Keratinocyte (primary cell): Measurements from ENCODE around the gene UNC5A. TPM values are rescaled to one million over a fixed set of nuclear protein-coding genes. Genes with fewer than 3 reads are reported as not detected.

Experiments used
- DNase-seq: peaks from one replicate; pipeline ENCODE4 v3.0.0-alpha.2; 2011; ENCODE audit warnings: low read depth, missing footprints, low spot score
- FAIRE-seq: peaks from 2 replicates; lab custom pipeline; 2011; peaks lifted over from hg19 to GRCh38; lab: Jason Lieb, UNC
- H2AFZ ChIP-seq: 2 replicates; pipeline ENCODE4 v1.6.0; 2012; ENCODE audit warnings: low read length, control low read depth, inconsistent platforms; ENCODE audit not compliant: control insufficient read depth
- H3K27ac ChIP-seq: 2 replicates; pipeline ENCODE4 v1.5.1; 2011; ENCODE audit warnings: low read length; ENCODE audit not compliant: control insufficient read depth, insufficient read depth
- H3K27me3 ChIP-seq: 3 replicates; pipeline ENCODE4 v1.6.0; 2011; ENCODE audit warnings: low read length; ENCODE audit not compliant: control insufficient read depth, insufficient read depth; ENCODE audit errors: extremely low read depth
- H3K36me3 ChIP-seq, 2 experiments: 2 replicates in 1 of 2; 3 replicates in 1 of 2; pipeline ENCODE4 v1.5.1; 2011; ENCODE audit warnings: low read length in 2 of 2, mild to moderate bottlenecking in 1 of 2; ENCODE audit not compliant: control insufficient read depth in 2 of 2, insufficient read depth in 2 of 2; ENCODE audit errors: extremely low read depth in 1 of 2
- H3K4me1 ChIP-seq: 3 replicates; pipeline ENCODE4 v1.5.1; 2011; ENCODE audit warnings: low read length; ENCODE audit not compliant: control insufficient read depth, insufficient read depth; ENCODE audit errors: extremely low read depth
- H3K4me2 ChIP-seq: 3 replicates; pipeline ENCODE4 v1.6.0; 2011; ENCODE audit warnings: low read depth, low read length; ENCODE audit not compliant: control insufficient read depth, insufficient read depth; ENCODE audit errors: extremely low read depth
- H3K4me3 ChIP-seq, 3 experiments: fragments of 200-600 bp in 1 of 3; sonication (generic) in 1 of 3; 2 replicates in 2 of 3; 3 replicates in 1 of 3; pipeline ENCODE4 v1.5.1; 2011 to 2016; ENCODE audit warnings: low read length in 3 of 3, mild to moderate bottlenecking in 3 of 3, control low read depth in 2 of 3, inconsistent platforms in 1 of 3, low read depth in 1 of 3, mixed read lengths in 1 of 3, mixed run types in 1 of 3, moderate library complexity in 1 of 3; ENCODE audit not compliant: control insufficient read depth in 2 of 3, insufficient read depth in 2 of 3; ENCODE audit errors: extremely low read depth in 1 of 3
- H3K79me2 ChIP-seq: 2 replicates; pipeline ENCODE4 v1.6.0; 2012; ENCODE audit warnings: low read length; ENCODE audit not compliant: control insufficient read depth, insufficient read depth
- H3K9ac ChIP-seq: 3 replicates; pipeline ENCODE4 v1.6.0; 2011; ENCODE audit warnings: low read length; ENCODE audit not compliant: control insufficient read depth, insufficient read depth; ENCODE audit errors: extremely low read depth
- H3K9me1 ChIP-seq: 3 replicates; pipeline ENCODE4 v1.6.0; 2011; ENCODE audit warnings: low read length; ENCODE audit not compliant: control insufficient read depth, insufficient read depth; ENCODE audit errors: extremely low read depth
- H3K9me3 ChIP-seq: 2 replicates; pipeline ENCODE4 v1.5.1; 2012; ENCODE audit warnings: low read depth, low read length; ENCODE audit not compliant: control insufficient read depth
- H4K20me1 ChIP-seq: 3 replicates; pipeline ENCODE4 v1.6.0; 2011; ENCODE audit warnings: low read length; ENCODE audit not compliant: control insufficient read depth, insufficient read depth; ENCODE audit errors: extremely low read depth
- EZH2 ChIP-seq: IDR thresholded peaks from one replicate; pipeline ENCODE4 v1.6.1; 2012; ENCODE audit warnings: inconsistent platforms, mild to moderate bottlenecking, low read length, moderate library complexity
- dilution Hi-C: fragments of 300-500 bp; cut with MboI; formaldehyde crosslinking; loops from one replicate; pipeline ENCODE4 v1.7.0; 2020; ENCODE audit warnings: low sequenced_read_pairs; ENCODE audit not compliant: extremely low pct_ligation_motif_present
- polyA plus RNA-seq, 5 experiments: library from polyadenylated mRNA; depleted of rRNA in 3 of 5; stranded (reverse) in 3 of 5; stranded (forward) in 1 of 5; unstranded in 1 of 5; fragments of >200 nt; gene quantifications; 1 replicate in 1 of 5; 2 replicates in 3 of 5; 3 replicates in 1 of 5; pipeline versions ENCODE4 v1.2.1 to v1.2.3, GENCODE V29; 2011 to 2012; ENCODE audit warnings: missing spikeins in 2 of 5, low read depth in 1 of 5, low replicate concordance in 1 of 5
- TF ChIP-seq, protein P1 (sequence below), 3 experiments: IDR thresholded peaks in 1 of 3; conservative IDR thresholded peaks in 1 of 3; optimal IDR thresholded peaks in 1 of 3; 2 replicates in 2 of 3; 3 replicates in 1 of 3; pipeline versions ENCODE3 to v1.5.1; 2011; ENCODE audit warnings: low read length in 3 of 3, mild to moderate bottlenecking in 3 of 3, moderate library complexity in 2 of 3, control low read depth in 1 of 3, inconsistent platforms in 1 of 3; ENCODE audit not compliant: insufficient read depth in 2 of 3; ENCODE audit errors: extremely low read depth in 1 of 3

UNC5A gene
- polyA plus RNA-seq, 1 donor (not counting 4 experiments of a cell fraction or from before 2014, with no cell fraction given), result not detected

DNA sequence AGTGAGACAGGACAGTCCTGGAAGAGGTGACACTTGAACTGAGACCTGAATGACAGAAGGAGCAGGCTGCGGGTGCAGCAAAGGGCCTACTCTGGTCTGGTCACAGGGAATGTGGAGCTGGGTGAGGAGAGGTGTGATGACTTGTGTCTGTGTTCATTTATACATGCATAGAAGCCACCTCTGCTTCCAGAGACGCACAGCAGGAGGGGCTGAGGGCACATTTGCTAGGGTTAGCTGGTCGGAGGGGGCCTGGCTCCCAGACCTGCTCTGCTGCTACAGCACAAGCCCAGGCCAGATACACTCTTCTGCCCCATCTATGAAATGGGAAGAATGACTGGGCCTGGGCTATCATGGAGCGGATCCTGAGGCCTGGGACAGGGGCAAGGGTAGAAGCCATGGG is 15.6 kb downstream of the UNC5A start:
- no peaks in the 10 kb centered on the region for H4K20me1 ChIP-seq
- no peak overlapping the region for H3K9ac ChIP-seq
- dilution Hi-C loops, result no loop called here

DNA sequence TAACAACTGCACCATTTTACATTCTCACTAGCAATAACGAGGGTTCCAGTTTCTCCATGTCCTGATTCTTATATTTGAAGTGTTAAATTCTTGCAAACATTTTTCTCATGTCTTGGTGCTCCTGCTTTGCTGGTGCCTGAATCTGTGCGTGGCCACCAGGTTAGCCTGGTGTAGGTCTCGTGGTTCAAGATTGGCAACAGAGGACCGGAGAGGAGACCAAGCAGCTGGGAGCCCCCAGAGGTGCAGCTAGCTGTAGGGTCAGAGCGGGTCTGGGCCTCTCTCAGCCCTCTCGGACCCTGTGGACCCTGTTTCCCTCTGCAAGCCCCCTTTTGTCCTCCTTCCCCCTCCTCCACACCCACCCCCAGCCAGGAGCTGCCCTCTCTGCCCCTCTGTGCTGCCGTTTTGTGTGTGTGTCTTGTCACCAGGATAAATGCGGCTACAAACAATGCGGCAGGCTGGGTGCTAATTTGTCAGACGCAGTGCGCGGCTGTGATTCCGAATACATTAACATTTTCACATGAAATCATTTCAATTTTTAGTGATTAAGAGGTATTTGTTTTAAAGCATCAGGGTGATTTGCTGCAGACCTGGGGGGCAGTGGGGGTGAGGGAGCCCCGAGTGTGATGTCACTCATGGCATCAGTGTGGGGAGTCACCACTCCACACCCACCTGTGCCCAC is 17.5 kb downstream of the UNC5A start:
- no peak overlapping the region for H3K9ac ChIP-seq
- no peak overlapping the region for H3K27ac ChIP-seq
- H3K4me1 ChIP-seq, result no peaks in the 10 kb centered on the region
- FAIRE-seq, result no peak
- DNase-seq, result no peak
- H3K79me2 ChIP-seq, result no peaks in the 10 kb centered on the region
- no peaks in the 10 kb centered on the region for H3K9me3 ChIP-seq
- no peaks in the 10 kb centered on the region for H3K36me3 ChIP-seq
- no peaks in the 10 kb centered on the region for H3K27me3 ChIP-seq
- H4K20me1 ChIP-seq, result no peaks in the 10 kb centered on the region
- no peak overlapping the region for H3K4me3 ChIP-seq
- H2AFZ ChIP-seq, result no peak overlapping the region
- no peak overlapping the region for H3K4me2 ChIP-seq
- H3K9me1 ChIP-seq, result no peaks in the 10 kb centered on the region
- dilution Hi-C loops, result no loop called here
- TF ChIP-seq, protein P1, sequence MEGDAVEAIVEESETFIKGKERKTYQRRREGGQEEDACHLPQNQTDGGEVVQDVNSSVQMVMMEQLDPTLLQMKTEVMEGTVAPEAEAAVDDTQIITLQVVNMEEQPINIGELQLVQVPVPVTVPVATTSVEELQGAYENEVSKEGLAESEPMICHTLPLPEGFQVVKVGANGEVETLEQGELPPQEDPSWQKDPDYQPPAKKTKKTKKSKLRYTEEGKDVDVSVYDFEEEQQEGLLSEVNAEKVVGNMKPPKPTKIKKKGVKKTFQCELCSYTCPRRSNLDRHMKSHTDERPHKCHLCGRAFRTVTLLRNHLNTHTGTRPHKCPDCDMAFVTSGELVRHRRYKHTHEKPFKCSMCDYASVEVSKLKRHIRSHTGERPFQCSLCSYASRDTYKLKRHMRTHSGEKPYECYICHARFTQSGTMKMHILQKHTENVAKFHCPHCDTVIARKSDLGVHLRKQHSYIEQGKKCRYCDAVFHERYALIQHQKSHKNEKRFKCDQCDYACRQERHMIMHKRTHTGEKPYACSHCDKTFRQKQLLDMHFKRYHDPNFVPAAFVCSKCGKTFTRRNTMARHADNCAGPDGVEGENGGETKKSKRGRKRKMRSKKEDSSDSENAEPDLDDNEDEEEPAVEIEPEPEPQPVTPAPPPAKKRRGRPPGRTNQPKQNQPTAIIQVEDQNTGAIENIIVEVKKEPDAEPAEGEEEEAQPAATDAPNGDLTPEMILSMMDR (optimal IDR thresholded peaks at IDR 0.05 in 1 of 3, IDR thresholded peaks at IDR 0.05 in 1 of 3, conservative IDR thresholded peaks at IDR 0.05 in 1 of 3; ENCODE audit: extremely low read depth in 1 of 3, insufficient read depth in 2 of 3, low read length in 3 of 3), result no peak
- no peak for TF ChIP-seq EZH2

More for the DNA sequence above, 15.6 kb downstream of the UNC5A start:
- peaks cover 3% of the 10 kb centered on the region for H3K27me3 ChIP-seq
- FAIRE-seq (no peak), DNase-seq (no peak)
- H2AFZ ChIP-seq, result no peak overlapping the region
- H3K4me1 ChIP-seq, result peaks cover 18% of the 10 kb centered on the region
- H3K36me3 ChIP-seq, result no peaks in the 10 kb centered on the region
- no peak for TF ChIP-seq EZH2
- TF ChIP-seq, protein P1 (optimal IDR thresholded peaks at IDR 0.05 in 1 of 3, IDR thresholded peaks at IDR 0.05 in 1 of 3, conservative IDR thresholded peaks at IDR 0.05 in 1 of 3; ENCODE audit: extremely low read depth in 1 of 3, insufficient read depth in 2 of 3, low read length in 3 of 3), result no peak
- H3K27ac ChIP-seq, result no peak overlapping the region
- no peak overlapping the region for H3K4me3 ChIP-seq
- no peaks in the 10 kb centered on the region for H3K79me2 ChIP-seq
- H3K9me3 ChIP-seq, result no peaks in the 10 kb centered on the region
- H3K4me2 ChIP-seq, result no peak overlapping the region
- peaks cover 2% of the 10 kb centered on the region for H3K9me1 ChIP-seq
